GM12878 (cell line): ENCODE measurements around the gene NAALADL1. TPM values are rescaled to one million over a fixed set of nuclear protein-coding genes. Genes with fewer than 3 reads are reported as not detected.
A peak's percentile ranks its signal among the peaks of the same experiment; 100 is the strongest.

Source experiments
- ATAC-seq: fragments of 200-7000 bp; cut with Tn5 transposase; 3 replicates; pipeline ENCODE4 v1.9.1; 2020; ENCODE audit warnings: mild to moderate bottlenecking, moderate library complexity
- BruUV-seq: library from RNA; stranded (reverse); fragments of 400-500 nt; replicated peaks from 2 replicates; lab custom pipeline; 2021; lab: Mats Ljungman, UMichigan
- CTCF ChIA-PET: fragments of 300-600 bp; sonication (Branson Sonifier 250); formaldehyde crosslinking; extraction: SDS; loops from one replicate; lab custom pipeline; 2021; ENCODE audit warnings: inconsistent platforms; lab: Yijun Ruan, JAX
- POLR2A ChIA-PET: fragments of 350-600 bp; formaldehyde crosslinking; extraction: SDS; loops from one replicate; lab custom pipeline; 2021; ENCODE audit warnings: inconsistent platforms; lab: Charles Lee
- RAD21 ChIA-PET: fragments of 300-600 bp; sonication (Branson Sonifier 250); formaldehyde crosslinking; loops from one replicate; lab custom pipeline; 2023; ENCODE audit warnings: antibody characterized with exemption; ENCODE audit not compliant: unreplicated experiment; lab: Charles Lee
- SMC1A ChIA-PET: fragments of 300-600 bp; sonication (Branson Sonifier 250); formaldehyde crosslinking; loops from one replicate; lab custom pipeline; 2023; ENCODE audit not compliant: unreplicated experiment, uncharacterized antibody; lab: Charles Lee
- DNase-seq: peaks from one replicate; pipeline ENCODE4 v3.0.0-alpha.2; 2011; ENCODE audit warnings: low read depth, low spot score
- FAIRE-seq: peaks from 3 replicates; lab custom pipeline; 2011; peaks lifted over from hg19 to GRCh38; lab: Jason Lieb, UNC
- H2AFZ ChIP-seq: 2 replicates; pipeline ENCODE4 v1.6.0; 2011; ENCODE audit warnings: low read depth, low read length, control low read depth; ENCODE audit not compliant: control insufficient read depth
- H3K27ac ChIP-seq: 2 replicates; pipeline ENCODE4 v1.5.1; 2011; ENCODE audit warnings: control low read depth; ENCODE audit not compliant: control insufficient read depth, insufficient read depth
- H3K27me3 ChIP-seq, 2 experiments: replicated peaks in 1 of 2; 2 replicates each; pipeline versions ENCODE4 v1.6.0 to v1.6.1; 2011; ENCODE audit warnings: low read length in 1 of 2; ENCODE audit not compliant: control insufficient read depth in 2 of 2, insufficient read depth in 2 of 2
- H3K36me3 ChIP-seq, 2 experiments: 2 replicates each; pipeline ENCODE4 v1.5.1; 2011; ENCODE audit warnings: low read length in 1 of 2; ENCODE audit not compliant: control insufficient read depth in 2 of 2, insufficient read depth in 2 of 2
- H3K4me1 ChIP-seq: 2 replicates; pipeline ENCODE4 v1.6.1; 2011; ENCODE audit warnings: mild to moderate bottlenecking, low read length, moderate library complexity, mixed read lengths; ENCODE audit not compliant: control insufficient read depth, insufficient read depth
- H3K4me2 ChIP-seq: 2 replicates; pipeline ENCODE4 v1.6.0; 2011; ENCODE audit warnings: control low read depth; ENCODE audit not compliant: control insufficient read depth, insufficient read depth
- H3K4me3 ChIP-seq: fragments of 200-600 bp; sonication (generic); 2 replicates; pipeline ENCODE4 v1.5.1; 2016
- H3K79me2 ChIP-seq: 2 replicates; pipeline ENCODE4 v1.6.0; 2011; ENCODE audit warnings: low read length; ENCODE audit not compliant: control insufficient read depth, insufficient read depth
- H3K9ac ChIP-seq: 2 replicates; pipeline ENCODE4 v1.8.0; 2011; ENCODE audit warnings: low read length, control low read depth, mixed read lengths; ENCODE audit not compliant: control insufficient read depth, insufficient read depth
- H3K9me3 ChIP-seq: replicated peaks from 3 replicates; pipeline ENCODE4 v1.5.1; 2011; ENCODE audit warnings: mild to moderate bottlenecking, low read length; ENCODE audit not compliant: control insufficient read depth, insufficient read depth
- H4K20me1 ChIP-seq: 2 replicates; pipeline ENCODE4 v1.6.0; 2011; ENCODE audit not compliant: control insufficient read depth, insufficient read depth
- BCL11A ChIP-seq: IDR thresholded peaks from 2 replicates; pipeline ENCODE4 v1.6.1; 2011; ENCODE audit warnings: low read depth, low read length
- BRCA1 ChIP-seq: IDR thresholded peaks from 2 replicates; pipeline ENCODE4 v1.6.1; 2011; ENCODE audit warnings: low read depth, low read length, improper control_type of control experiment
- MTA2 ChIP-seq: fragments of 450-650 bp; IDR thresholded peaks from 2 replicates; pipeline ENCODE4 v1.6.1; 2016; ENCODE audit warnings: low read depth, mild to moderate bottlenecking, moderate library complexity
- NFYB ChIP-seq: IDR thresholded peaks from 2 replicates; pipeline ENCODE4 v1.6.1; 2011; ENCODE audit warnings: low read depth, mild to moderate bottlenecking, low read length, improper control_type of control experiment, moderate library complexity; ENCODE audit not compliant: insufficient read depth
- POLR2AphosphoS5 ChIP-seq: IDR thresholded peaks from 2 replicates; pipeline ENCODE4 v1.6.1; 2011; ENCODE audit warnings: mild to moderate bottlenecking, low read length, inconsistent platforms
- SUZ12 ChIP-seq: fragments of 200-600 bp; sonication (generic); IDR thresholded peaks from one replicate; pipeline ENCODE4 v1.6.1; 2018; ENCODE audit warnings: antibody characterized with exemption, mild to moderate bottlenecking; ENCODE audit not compliant: unreplicated experiment
- TCF3 ChIP-seq: IDR thresholded peaks from 2 replicates; pipeline ENCODE4 v1.6.1; 2012; ENCODE audit warnings: low read depth, mild to moderate bottlenecking, low read length, borderline replicate concordance; ENCODE audit not compliant: insufficient read depth
- ZBED1 ChIP-seq: IDR thresholded peaks from 2 replicates; pipeline ENCODE4 v1.6.1; 2016; ENCODE audit warnings: borderline replicate concordance
- ZNF217 ChIP-seq: fragments of 450-650 bp; IDR thresholded peaks from 2 replicates; pipeline ENCODE4 v1.6.1; 2017; ENCODE audit warnings: antibody characterized with exemption, mild to moderate bottlenecking
- WGBS: methylation state at CpG from one replicate; pipeline ENCODE4 v1.1.6; 2016; ENCODE audit warnings: low lambda C conversion rate; ENCODE audit not compliant: insufficient replicate concordance, insufficient coverage; ENCODE audit errors: missing lambda C conversion rate; 5-methylcytosine and 5-hydroxymethylcytosine counted together
- in situ Hi-C: fragments of 300-500 bp; cut with MboI; formaldehyde crosslinking; loops from 9 replicates; pipeline ENCODE4 v1.14.3; 2018; ENCODE audit warnings: mixed read lengths
- intact Hi-C: fragments of 100-400 bp; cut with micrococcal nuclease; formaldehyde crosslinking; loops from one replicate; pipeline ENCODE4 v1.14.2; 2022; ENCODE audit not compliant: unreplicated experiment
- polyA plus RNA-seq, 11 experiments: library from polyadenylated mRNA; depleted of rRNA in 4 of 11; unstranded in 6 of 11; stranded (reverse) in 5 of 11; fragments of >200 nt; fragmentation: Nextera tagmentation in 4 of 11; fragmentation: Illumina TruSeq in 1 of 11; extraction: Ambion mirVana in 4 of 11; extraction: Trizol in 1 of 11; gene quantifications; 1 replicate in 1 of 11; 2 replicates in 10 of 11; pipeline versions ENCODE4 v1.2.1 to v1.2.3, GENCODE V29; 2011 to 2016; ENCODE audit warnings: inconsistent platforms in 2 of 11, missing spikeins in 2 of 11, low read depth in 1 of 11
- total RNA-seq, 4 experiments: library from RNA; depleted of rRNA in 3 of 4; stranded (reverse); fragments of >200 nt in 3 of 4; fragmentation: Illumina TruSeq in 1 of 4; extraction: Trizol in 1 of 4; gene quantifications; 2 replicates each; pipeline versions ENCODE4 v1.2.1 to v1.2.3, GENCODE V29; 2013 to 2021
- TF ChIP-seq, protein P1 (sequence below): fragments of 450-650 bp; formaldehyde crosslinking; IDR thresholded peaks from 2 replicates; pipeline ENCODE4 v1.4.0; 2022; ENCODE audit warnings: mild to moderate bottlenecking, moderate library complexity
- TF ChIP-seq, protein P2 (sequence below): fragments of 450-650 bp; IDR thresholded peaks from 2 replicates; pipeline ENCODE4 v1.6.1; 2016; ENCODE audit warnings: mild to moderate bottlenecking
- TF ChIP-seq, protein P3 (sequence below): fragments of 450-650 bp; IDR thresholded peaks from 2 replicates; pipeline ENCODE4 v1.6.1; 2017; ENCODE audit warnings: mild to moderate bottlenecking, moderate library complexity

Gene NAALADL1
- total and polyA plus RNA-seq, 10 of the 15 experiments (the other 5 are each of a cell fraction or from before 2014, with no cell fraction given): 0.77 to 5.5 (median 1.5) TPM

DNA sequence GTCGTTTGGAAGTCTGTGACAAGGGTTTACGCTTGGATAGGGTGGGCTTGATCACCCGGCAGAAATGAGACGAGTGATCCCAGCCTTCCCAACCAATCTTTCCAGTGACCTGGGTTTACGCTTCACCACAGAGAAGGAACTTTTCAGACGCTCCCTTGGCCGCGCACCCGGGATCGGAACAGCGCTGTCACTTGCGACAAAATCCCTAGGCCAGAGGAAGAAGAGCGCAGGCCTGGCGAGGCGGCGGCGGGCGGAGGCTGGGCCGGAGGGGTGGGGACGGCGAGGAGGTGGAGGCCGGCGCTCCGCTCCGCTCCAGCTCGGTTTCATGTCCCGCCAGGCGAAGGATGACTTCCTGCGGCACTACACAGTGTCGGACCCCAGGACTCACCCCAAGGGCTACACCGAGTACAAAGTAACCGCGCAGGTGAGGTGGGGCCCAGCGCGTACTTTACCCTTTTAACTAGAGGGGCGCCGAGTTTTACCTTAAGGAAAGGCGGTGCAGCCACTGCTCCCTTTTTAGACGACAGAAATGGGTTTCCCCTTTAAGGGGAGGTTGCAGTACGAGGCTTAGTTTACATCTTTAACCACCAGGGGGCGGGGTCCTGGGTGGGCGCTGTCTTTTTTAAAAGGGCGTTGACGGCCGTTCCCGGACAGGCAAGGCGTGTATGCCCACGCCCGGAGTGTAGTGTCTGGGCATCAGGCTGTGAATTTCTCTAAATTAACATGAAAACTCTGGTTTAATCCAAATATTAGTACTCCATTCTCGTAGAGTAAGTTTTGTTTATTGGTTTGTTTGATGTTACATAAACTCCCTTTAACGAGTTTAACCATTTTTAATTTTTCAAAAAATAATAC, 30.9 kb downstream of the NAALADL1 start, which contains the start of gene SNX15:
TSS of gene SNX15 (plus strand) at position 227 of the 855 bp plus-strand sequence. CDS start at position 326, 99 bp downstream.
- peak; percentile 80 for DNase-seq
- WGBS: 3% methylated on average over 40 of the region's 51 CpGs
- H4K20me1 ChIP-seq: no peaks in the 10 kb centered on the region
- peak within 1 kb of the TSS; percentile 74 for H3K27ac ChIP-seq
- FAIRE-seq: peak; percentile 93
- H2AFZ ChIP-seq: peak within 1 kb of the TSS; percentile 97
- peaks cover 1% of the 10 kb centered on the region; the same call in 1 of the 2 replicates for H3K79me2 ChIP-seq
- H3K36me3 ChIP-seq: 0 out of 4 replicates have a peak, but pooled peaks cover 0 to 4% of the 10 kb centered on the region in 2 experiments
- POLR2A ChIA-PET: interaction anchor here (1.1 to 2.6 kb wide), 5 partner anchors 13 to 103 kb away, joined by 3 to 12 read pairs (median 6); partner anchors contain the start of genes PPP2R5B and SAC3D1
- H3K9me3 ChIP-seq: no peaks in the 10 kb centered on the region
- SMC1A ChIA-PET: interaction anchor here (1.1 to 1.8 kb wide), 7 partner anchors 11 to 94 kb away, joined by 3 to 10 read pairs (median 4); partner anchors contain the start of genes BATF2, FAU and SAC3D1
- BruUV-seq: no TSS peak
- peak within 1 kb of the TSS; percentile 57; the same call in 1 of the 2 replicates for H3K9ac ChIP-seq
- H3K27me3 ChIP-seq: no peaks in the 10 kb centered on the region
- peak; percentile 98 for ATAC-seq
- peak within 1 kb of the TSS; percentile 65 for H3K4me3 ChIP-seq
- H3K4me2 ChIP-seq: peak within 1 kb of the TSS; percentile 93
- RAD21 ChIA-PET: interaction anchor here (0.6 to 2.9 kb wide), 5 partner anchors 12 to 248 kb away, joined by 3 to 13 read pairs (median 3); partner anchors contain the start of genes ARL2, FAU, MRPL49 and SAC3D1
- CTCF ChIA-PET: interaction anchor here (0.6 to 5.4 kb wide), 7 partner anchors 10 to 228 kb away, joined by 3 to 39 read pairs (median 3); partner anchors contain the start of genes ARL2 and CDCA5
- in situ Hi-C loops (no loop called here), intact Hi-C loops (loop anchor here (2.0 kb wide), 1 partner anchor 51 kb away; no protein-coding TSS in a partner anchor)
- H3K4me1 ChIP-seq: peaks cover 8% of the 10 kb centered on the region; the same call in 1 of the 2 replicates
- TF ChIP-seq ZBED1 (no peak), NFYB (no peak), MTA2 (no peak; the same call in 1 of the 2 replicates), BRCA1 (no peak), SUZ12 (no peak), ZNF217 (0 out of 2 replicates have a peak, but pooled peaks have one; percentile 29), TCF3 (no peak), BCL11A (no peak), POLR2AphosphoS5 (no peak)
- TF ChIP-seq, protein P1, sequence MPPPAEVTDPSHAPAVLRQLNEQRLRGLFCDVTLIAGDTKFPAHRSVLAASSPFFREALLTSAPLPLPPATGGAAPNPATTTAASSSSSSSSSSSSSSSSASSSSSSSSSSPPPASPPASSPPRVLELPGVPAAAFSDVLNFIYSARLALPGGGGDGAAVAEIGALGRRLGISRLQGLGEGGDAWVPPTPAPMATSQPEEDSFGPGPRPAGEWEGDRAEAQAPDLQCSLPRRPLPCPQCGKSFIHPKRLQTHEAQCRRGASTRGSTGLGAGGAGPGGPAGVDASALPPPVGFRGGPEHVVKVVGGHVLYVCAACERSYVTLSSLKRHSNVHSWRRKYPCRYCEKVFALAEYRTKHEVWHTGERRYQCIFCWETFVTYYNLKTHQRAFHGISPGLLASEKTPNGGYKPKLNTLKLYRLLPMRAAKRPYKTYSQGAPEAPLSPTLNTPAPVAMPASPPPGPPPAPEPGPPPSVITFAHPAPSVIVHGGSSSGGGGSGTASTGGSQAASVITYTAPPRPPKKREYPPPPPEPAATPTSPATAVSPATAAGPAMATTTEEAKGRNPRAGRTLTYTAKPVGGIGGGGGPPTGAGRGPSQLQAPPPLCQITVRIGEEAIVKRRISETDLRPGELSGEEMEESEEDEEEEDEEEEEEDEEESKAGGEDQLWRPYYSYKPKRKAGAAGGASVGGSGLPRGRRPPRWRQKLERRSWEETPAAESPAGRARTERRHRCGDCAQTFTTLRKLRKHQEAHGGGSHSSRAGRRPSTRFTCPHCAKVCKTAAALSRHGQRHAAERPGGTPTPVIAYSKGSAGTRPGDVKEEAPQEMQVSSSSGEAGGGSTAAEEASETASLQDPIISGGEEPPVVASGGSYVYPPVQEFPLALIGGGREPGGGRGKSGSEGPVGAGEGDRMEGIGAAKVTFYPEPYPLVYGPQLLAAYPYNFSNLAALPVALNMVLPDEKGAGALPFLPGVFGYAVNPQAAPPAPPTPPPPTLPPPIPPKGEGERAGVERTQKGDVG: no peak
- TF ChIP-seq, protein P2, sequence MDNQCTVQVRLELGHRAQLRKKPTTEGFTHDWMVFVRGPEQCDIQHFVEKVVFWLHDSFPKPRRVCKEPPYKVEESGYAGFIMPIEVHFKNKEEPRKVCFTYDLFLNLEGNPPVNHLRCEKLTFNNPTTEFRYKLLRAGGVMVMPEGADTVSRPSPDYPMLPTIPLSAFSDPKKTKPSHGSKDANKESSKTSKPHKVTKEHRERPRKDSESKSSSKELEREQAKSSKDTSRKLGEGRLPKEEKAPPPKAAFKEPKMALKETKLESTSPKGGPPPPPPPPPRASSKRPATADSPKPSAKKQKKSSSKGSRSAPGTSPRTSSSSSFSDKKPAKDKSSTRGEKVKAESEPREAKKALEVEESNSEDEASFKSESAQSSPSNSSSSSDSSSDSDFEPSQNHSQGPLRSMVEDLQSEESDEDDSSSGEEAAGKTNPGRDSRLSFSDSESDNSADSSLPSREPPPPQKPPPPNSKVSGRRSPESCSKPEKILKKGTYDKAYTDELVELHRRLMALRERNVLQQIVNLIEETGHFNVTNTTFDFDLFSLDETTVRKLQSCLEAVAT: peak; percentile 68; the same call in 1 of the 2 replicates
- TF ChIP-seq, protein P3, sequence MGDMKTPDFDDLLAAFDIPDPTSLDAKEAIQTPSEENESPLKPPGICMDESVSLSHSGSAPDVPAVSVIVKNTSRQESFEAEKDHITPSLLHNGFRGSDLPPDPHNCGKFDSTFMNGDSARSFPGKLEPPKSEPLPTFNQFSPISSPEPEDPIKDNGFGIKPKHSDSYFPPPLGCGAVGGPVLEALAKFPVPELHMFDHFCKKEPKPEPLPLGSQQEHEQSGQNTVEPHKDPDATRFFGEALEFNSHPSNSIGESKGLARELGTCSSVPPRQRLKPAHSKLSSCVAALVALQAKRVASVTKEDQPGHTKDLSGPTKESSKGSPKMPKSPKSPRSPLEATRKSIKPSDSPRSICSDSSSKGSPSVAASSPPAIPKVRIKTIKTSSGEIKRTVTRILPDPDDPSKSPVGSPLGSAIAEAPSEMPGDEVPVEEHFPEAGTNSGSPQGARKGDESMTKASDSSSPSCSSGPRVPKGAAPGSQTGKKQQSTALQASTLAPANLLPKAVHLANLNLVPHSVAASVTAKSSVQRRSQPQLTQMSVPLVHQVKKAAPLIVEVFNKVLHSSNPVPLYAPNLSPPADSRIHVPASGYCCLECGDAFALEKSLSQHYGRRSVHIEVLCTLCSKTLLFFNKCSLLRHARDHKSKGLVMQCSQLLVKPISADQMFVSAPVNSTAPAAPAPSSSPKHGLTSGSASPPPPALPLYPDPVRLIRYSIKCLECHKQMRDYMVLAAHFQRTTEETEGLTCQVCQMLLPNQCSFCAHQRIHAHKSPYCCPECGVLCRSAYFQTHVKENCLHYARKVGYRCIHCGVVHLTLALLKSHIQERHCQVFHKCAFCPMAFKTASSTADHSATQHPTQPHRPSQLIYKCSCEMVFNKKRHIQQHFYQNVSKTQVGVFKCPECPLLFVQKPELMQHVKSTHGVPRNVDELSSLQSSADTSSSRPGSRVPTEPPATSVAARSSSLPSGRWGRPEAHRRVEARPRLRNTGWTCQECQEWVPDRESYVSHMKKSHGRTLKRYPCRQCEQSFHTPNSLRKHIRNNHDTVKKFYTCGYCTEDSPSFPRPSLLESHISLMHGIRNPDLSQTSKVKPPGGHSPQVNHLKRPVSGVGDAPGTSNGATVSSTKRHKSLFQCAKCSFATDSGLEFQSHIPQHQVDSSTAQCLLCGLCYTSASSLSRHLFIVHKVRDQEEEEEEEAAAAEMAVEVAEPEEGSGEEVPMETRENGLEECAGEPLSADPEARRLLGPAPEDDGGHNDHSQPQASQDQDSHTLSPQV: no peak
